Right kidney (tissue), 9 donors: ENCODE data around the gene MLLT3.
"Not testable (repeated sequence)": the region's sequence is repeated elsewhere in the genome, so short reads cannot be mapped to it uniquely, and the experiment has no call there.

ENCODE experiments used
- DNase-seq: peaks from one replicate; pipeline ENCODE4 v3.0.0-alpha.2; 2016
- long read RNA-seq, 8 donors: transcript quantifications; one replicate each; lab custom pipeline, GENCODE V29; 2026

MLLT3 gene
- long read RNA-seq, donor 1, full-length matches to known transcripts, result 2 of 15 reads
- long read RNA-seq, donor 1, partial matches to known transcripts, result 13 of 15 reads
- long read RNA-seq, donor 1, other reads (novel, unspliced or antisense), result 0 of 15 reads
- long read RNA-seq, donor 2, result 0 reads
- long read RNA-seq, donor 3, result 0 reads
- long read RNA-seq, donor 4, full-length matches to known transcripts, result 1 of 16 reads
- long read RNA-seq, donor 4, partial matches to known transcripts, result 15 of 16 reads
- long read RNA-seq, donor 4, other reads (novel, unspliced or antisense), result 0 of 16 reads
- long read RNA-seq, donor 5, full-length matches to known transcripts, result 2 of 2 reads
- long read RNA-seq, donor 5, partial matches to known transcripts, result 0 of 2 reads
- long read RNA-seq, donor 5, other reads (novel, unspliced or antisense), result 0 of 2 reads
- long read RNA-seq, donor 6, partial matches to known transcripts, result 6 of 8 reads
- long read RNA-seq, donor 6, other reads (novel, unspliced or antisense), result 0 of 8 reads
- long read RNA-seq, donor 7, partial matches to known transcripts, result 5 of 5 reads
- long read RNA-seq, donor 7, other reads (novel, unspliced or antisense), result 0 of 5 reads
- long read RNA-seq, donor 8, result 0 reads

DNA sequence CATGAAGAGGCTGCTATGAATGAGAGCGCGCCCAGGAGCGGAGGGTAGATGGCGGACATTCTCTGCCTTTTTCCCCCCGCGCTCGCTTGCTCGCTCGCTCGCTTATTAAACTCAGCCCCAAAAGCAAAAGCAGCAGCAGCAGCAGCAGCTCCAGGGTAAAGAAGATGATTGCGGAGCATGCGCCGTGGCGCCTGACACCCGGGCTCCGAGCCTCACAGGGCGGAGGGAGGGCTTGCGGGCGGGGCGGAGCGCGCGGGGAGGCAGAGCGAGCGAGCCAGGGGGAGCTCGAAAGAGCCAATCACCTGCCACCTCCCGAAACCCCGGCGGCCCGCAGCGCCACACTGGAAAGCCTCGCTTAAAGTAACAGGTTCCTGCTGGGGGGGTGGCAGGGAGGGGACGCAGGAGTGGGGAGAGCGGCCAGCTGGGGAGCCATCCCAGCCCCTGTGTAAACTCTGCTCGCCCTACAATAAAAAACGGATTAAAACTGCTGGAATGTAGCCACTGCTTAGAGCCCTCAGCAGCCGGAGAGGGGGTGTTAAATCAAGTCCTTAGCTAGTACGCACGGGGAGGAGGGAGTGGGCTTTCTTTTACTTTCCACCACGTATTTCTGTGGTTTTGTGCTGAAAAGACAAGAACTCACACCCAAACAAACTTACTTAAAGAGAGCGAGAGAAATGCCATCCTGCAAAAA lies at the start of gene MLLT3:
TSS of gene MLLT3 (minus strand) at position 170 of the 691 bp plus-strand sequence.
- DNase-seq, result peak; percentile 88

DNA sequence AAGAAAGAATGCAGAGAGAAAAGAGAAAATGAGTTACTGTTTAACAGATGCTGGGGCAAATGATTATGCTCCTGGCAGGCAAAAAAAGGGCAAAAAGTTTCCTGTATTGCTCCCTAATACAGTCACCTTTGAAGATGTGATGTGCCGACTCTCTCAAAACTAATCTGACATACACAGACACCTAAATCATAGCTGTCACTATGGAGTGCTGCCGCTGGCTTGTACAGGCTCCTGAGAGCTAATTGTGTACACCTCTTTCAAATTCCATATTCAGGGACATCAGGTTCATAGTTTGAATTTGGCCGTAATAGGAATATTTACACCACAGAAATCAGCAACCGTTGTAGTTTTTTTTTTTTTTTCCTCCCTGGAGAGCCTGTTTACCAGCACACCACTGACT lies 49.3 kb upstream of the MLLT3 start:
- DNase-seq, result no peak

- no peak for DNase-seq
These were observed 48.1 kb upstream of the MLLT3 start for GRCh38 chr9:20670395-20670794.

GRCh38 chr9:20664501-20664900 lies 42.2 kb upstream of the MLLT3 start:
- no peak for DNase-seq

- DNase-seq, result no peak
These were observed 40.8 kb upstream of the MLLT3 start for GRCh38 chr9:20663133-20663532.

DNA sequence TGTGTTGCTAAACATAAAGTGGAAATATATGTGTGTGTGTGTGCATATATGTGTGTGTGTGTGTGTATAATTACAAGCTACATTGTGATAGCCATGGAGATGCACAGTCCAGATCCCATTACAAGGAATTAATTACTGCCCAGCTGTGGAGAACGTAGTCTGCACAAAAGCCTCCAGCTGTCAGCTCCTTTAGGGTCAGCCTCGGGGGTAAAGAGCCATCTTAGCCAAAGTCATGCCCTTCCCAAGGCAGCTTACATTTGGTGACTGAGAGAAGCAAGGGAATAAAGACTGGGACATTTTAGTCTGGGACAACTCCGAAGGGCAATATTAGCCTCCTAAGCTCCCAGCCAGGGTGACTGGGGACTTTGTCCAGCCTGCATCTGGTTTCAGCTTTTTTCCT lies 39.9 kb upstream of the MLLT3 start:
- no peak for DNase-seq

- no peak for DNase-seq
These were observed 37.2 kb upstream of the MLLT3 start for GRCh38 chr9:20659474-20659967.

GRCh38 chr9:20658677-20659473 lies 36.6 kb upstream of the MLLT3 start:
- peak; percentile 31 for DNase-seq

DNA sequence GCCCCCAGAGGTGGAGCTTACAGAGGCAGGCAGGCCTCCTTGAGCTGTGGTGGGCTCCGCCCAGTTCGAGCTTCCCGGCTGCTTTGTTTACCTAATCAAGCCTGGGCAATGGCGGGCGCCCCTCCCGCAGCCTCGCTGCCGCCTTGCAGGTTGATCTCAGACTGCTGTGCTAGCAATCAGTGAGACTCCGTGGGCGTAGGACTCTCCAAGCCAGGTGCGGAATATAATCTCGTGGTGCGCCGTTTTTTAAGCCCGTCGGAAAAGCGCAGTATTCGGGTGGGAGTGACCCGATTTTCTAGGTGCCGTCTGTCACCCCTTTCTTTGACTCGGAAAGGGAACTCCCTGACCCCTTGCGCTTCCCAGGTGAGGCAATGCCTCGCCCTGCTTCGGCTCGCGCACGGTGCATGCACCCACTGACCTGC lies 36.0 kb upstream of the MLLT3 start:
- not testable (repeated sequence) for DNase-seq

DNA sequence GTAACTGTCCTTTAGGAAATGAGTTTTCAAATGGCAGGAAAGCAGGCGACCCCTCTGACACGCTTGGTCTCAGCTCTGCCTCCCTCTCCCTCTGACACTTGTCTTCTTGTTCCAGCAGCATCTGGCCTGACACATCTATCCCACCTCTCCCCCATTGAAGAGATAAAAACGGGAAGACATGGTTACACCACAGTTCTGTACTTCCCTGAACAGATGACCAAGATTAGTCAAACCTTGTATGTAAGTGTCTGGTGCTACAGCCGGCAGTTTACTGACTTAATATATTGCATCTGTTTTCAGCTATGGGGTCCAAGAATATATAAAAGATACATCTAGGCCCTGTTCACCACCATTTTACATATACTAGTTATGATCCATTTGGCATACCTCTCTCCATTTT lies 29.6 kb upstream of the MLLT3 start:
- DNase-seq, result no peak

DNA sequence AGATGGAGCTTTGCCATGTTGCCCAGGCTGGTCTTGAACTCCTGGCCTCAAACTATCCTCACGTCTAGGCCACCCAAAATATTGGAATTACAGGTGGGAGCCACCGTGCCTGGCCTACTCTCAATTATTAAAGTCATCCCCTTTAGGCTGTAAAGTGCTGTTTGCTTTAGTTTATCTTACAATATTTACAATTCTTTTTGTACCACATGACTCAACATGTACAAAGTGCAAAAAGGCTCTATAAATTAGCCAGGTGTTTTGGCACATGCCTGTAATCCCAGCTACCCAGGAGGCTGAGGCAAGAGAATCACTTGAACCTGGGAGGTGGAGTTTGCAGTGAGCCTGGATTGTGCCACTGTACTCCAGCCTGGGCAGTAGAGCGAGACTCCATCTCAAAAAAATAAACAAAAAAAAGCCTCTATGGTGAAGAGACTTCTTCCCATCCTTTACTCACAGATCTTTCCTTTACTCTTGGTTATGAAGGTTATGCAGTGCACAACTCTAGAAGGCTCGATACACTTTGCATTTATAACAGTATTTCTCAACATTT lies 28.5 kb upstream of the MLLT3 start:
- DNase-seq, result no peak

GRCh38 chr9:20650313-20650712 lies 28.0 kb upstream of the MLLT3 start:
- DNase-seq, result no peak

- DNase-seq, result no peak
These were observed 27.1 kb upstream of the MLLT3 start for GRCh38 chr9:20649381-20649780.

DNA sequence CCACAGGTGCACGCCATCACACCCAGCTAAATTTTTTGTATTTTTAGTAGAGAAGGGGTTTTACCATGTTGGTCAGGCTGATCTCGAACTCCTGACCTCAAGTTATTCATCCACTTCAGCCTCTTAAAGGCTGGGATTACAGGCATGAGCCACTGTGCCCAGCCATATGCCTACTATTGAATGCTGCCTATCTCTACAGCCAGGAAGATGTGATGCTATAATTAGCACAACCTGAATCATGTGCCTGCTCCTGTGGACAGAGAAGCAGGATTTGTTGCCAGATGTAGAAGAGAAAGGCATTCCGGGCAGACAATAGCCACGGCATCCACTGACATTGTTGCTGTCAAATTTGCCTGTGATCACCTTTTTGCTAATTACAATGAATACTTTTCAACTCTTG lies 24.4 kb upstream of the MLLT3 start:
- no peak for DNase-seq

- DNase-seq, result no peak
These were observed 21.4 kb upstream of the MLLT3 start for GRCh38 chr9:20643660-20644059.

- no peak for DNase-seq
These were observed 19.7 kb upstream of the MLLT3 start for GRCh38 chr9:20642045-20642444.

GRCh38 chr9:20640331-20641187 lies 18.3 kb upstream of the MLLT3 start:
- DNase-seq, result no peak

GRCh38 chr9:20636888-20637440 lies 14.7 kb upstream of the MLLT3 start:
- no peak for DNase-seq

DNA sequence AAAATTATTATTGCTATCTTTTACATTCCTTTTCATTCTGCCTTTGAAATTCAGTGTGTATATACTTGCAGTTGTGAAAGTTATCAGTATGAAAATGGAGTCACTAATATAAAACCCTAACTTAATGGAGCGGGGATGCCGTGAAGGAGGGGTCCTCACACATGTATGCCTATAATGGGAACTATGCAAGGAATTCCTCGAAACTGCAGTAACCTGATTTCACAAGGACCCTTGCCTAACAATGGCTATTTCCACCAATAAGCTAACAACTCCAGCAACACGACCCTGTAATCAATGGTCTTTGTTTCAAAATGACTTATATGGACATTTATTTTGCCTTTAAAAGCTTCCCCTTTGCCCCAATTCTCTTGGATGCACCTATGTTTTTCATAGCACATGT lies 12.6 kb upstream of the MLLT3 start:
- no peak for DNase-seq

GRCh38 chr9:20632705-20633104 lies 10.4 kb upstream of the MLLT3 start:
- DNase-seq, result no peak
